ENCODE results near the gene TRPM2.

DNA sequence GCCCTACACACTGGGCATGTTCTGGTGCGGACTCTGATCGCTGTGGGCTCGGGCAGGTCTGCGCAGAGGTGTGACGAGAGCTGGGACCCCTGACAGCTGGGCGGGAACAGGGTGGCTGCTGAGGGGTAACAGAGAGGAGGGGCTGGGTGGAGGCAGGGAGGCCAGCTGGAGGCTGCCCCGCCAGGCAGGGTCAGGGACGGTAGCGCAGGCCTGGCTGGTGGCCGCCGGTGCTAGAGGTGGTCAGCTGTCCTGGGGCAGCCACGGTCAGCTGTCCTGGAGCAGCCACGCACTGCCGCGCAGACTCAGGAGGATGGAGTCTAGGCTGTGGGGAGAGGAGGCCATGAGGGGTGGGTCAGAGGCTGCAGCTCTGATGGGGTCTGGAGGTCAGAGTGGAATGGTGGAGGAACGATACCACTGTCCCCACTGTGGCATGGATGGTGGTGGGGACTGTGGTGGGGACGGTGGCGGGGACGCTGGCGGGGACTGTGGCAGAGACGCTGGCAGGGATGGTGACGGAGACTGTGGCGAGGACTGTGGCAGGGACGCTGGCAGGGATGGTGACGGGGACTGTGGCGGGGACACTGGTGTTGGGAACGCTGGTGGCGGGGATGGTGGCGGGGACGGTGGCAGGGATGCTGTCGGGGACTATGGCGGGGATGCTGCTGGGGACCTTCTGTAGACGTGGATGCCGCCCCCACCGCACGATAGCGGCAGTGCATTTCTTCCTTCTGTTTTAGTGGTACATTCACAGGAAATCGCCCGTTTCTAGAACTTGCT is 80.6 kb downstream of the TRPM2 start:
- TF ChIP-seq, protein P1, sequence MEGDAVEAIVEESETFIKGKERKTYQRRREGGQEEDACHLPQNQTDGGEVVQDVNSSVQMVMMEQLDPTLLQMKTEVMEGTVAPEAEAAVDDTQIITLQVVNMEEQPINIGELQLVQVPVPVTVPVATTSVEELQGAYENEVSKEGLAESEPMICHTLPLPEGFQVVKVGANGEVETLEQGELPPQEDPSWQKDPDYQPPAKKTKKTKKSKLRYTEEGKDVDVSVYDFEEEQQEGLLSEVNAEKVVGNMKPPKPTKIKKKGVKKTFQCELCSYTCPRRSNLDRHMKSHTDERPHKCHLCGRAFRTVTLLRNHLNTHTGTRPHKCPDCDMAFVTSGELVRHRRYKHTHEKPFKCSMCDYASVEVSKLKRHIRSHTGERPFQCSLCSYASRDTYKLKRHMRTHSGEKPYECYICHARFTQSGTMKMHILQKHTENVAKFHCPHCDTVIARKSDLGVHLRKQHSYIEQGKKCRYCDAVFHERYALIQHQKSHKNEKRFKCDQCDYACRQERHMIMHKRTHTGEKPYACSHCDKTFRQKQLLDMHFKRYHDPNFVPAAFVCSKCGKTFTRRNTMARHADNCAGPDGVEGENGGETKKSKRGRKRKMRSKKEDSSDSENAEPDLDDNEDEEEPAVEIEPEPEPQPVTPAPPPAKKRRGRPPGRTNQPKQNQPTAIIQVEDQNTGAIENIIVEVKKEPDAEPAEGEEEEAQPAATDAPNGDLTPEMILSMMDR (IDR thresholded peaks at IDR 0.05): no peak
- no peak for TF ChIP-seq POLR2A (IDR thresholded peaks at IDR 0.05)
